Measurements from ENCODE around the gene NAT14.
"Not testable (repeated sequence)": the region's sequence is repeated elsewhere in the genome, so short reads cannot be mapped to it uniquely, and the experiment has no call there.

- TF ChIP-seq POLR2A (IDR thresholded peaks at IDR 0.05; ENCODE audit: low read depth, low read length); CTCF (IDR thresholded peaks at IDR 0.05; ENCODE audit: extremely low read depth in 1 of 2, insufficient read depth in 1 of 2, low read depth in 1 of 2, low read length in 2 of 2); EZH2 (IDR thresholded peaks at IDR 0.05; ENCODE audit: borderline replicate concordance, low read depth, low read length, severe bottlenecking); MYC (IDR thresholded peaks at IDR 0.05; ENCODE audit: low read depth, low read length): not testable (repeated sequence)
These were observed 36.9 kb upstream of the NAT14 start for GRCh38 chr19:55448175-55448490.
